ENCODE data around the gene ANKRD45.
"Not testable (repeated sequence)": the region's sequence is repeated elsewhere in the genome, so short reads cannot be mapped to it uniquely, and the experiment has no call there.

ANKRD45 gene

GRCh38 chr1:173669491-173669941 is at the start of gene ANKRD45:
Gene ANKRD45, minus strand, starts transcription at chr1:173669851. Its CDS starts 10,433 bp downstream, at chr1:173659418.
- DNase-seq (ENCODE audit: low read depth): no peak

GRCh38 chr1:173717238-173717637 is 47.6 kb upstream of the ANKRD45 start:
- no peak for DNase-seq (ENCODE audit: low read depth)

GRCh38 chr1:173715538-173715844 is 45.8 kb upstream of the ANKRD45 start:
- peak; percentile 1 for DNase-seq (ENCODE audit: low read depth)

- DNase-seq (ENCODE audit: low read depth): peak; percentile 76
These were observed 45.3 kb upstream of the ANKRD45 start, which contains the start of gene KLHL20 for GRCh38 chr1:173714759-173715537. Gene KLHL20, plus strand, starts transcription at chr1:173714981. Its CDS starts 1,063 bp downstream, at chr1:173716044.

- no peak for DNase-seq (ENCODE audit: low read depth)
These were observed 44.7 kb upstream of the ANKRD45 start for GRCh38 chr1:173714441-173714758.

GRCh38 chr1:173708787-173709186 is 39.1 kb upstream of the ANKRD45 start:
- DNase-seq (ENCODE audit: low read depth): no peak

GRCh38 chr1:173705117-173705516 is 35.5 kb upstream of the ANKRD45 start:
- no peak for DNase-seq (ENCODE audit: low read depth)

GRCh38 chr1:173702736-173703135 is 33.1 kb upstream of the ANKRD45 start:
- DNase-seq (ENCODE audit: low read depth): no peak

GRCh38 chr1:173701299-173701698 is 31.6 kb upstream of the ANKRD45 start:
- not testable (repeated sequence) for DNase-seq (ENCODE audit: low read depth)

- DNase-seq (ENCODE audit: low read depth): no peak
These were observed 23.6 kb upstream of the ANKRD45 start for GRCh38 chr1:173693238-173693637.

GRCh38 chr1:173688300-173688699 is 18.6 kb upstream of the ANKRD45 start:
- DNase-seq (ENCODE audit: low read depth): no peak

GRCh38 chr1:173685121-173685520 is 15.5 kb upstream of the ANKRD45 start:
- not testable (repeated sequence) for DNase-seq (ENCODE audit: low read depth)

GRCh38 chr1:173683838-173684237 is 14.2 kb upstream of the ANKRD45 start:
- DNase-seq (ENCODE audit: low read depth): not testable (repeated sequence)

GRCh38 chr1:173682184-173682583 is 12.5 kb upstream of the ANKRD45 start:
- no peak for DNase-seq (ENCODE audit: low read depth)

GRCh38 chr1:173680152-173680551 is 10.5 kb upstream of the ANKRD45 start:
- not testable (repeated sequence) for DNase-seq (ENCODE audit: low read depth)

- DNase-seq (ENCODE audit: low read depth): not testable (repeated sequence)
These were observed 4.8 kb upstream of the ANKRD45 start for GRCh38 chr1:173674496-173674895.

- peak; percentile 42 for DNase-seq (ENCODE audit: low read depth)
These were observed 3.0 kb downstream of the ANKRD45 start for GRCh38 chr1:173666646-173667045.

- DNase-seq (ENCODE audit: low read depth): no peak
These were observed 6.5 kb downstream of the ANKRD45 start for GRCh38 chr1:173663159-173663558.

- DNase-seq (ENCODE audit: low read depth): no peak
These were observed 7.9 kb downstream of the ANKRD45 start for GRCh38 chr1:173661763-173662162.

- no peak for DNase-seq (ENCODE audit: low read depth)
These were observed 8.4 kb downstream of the ANKRD45 start for GRCh38 chr1:173661271-173661670.

- DNase-seq (ENCODE audit: low read depth): no peak
These were observed 9.3 kb downstream of the ANKRD45 start for GRCh38 chr1:173660306-173660705.

GRCh38 chr1:173648880-173649605 is 20.6 kb downstream of the ANKRD45 start:
- no peak for DNase-seq (ENCODE audit: low read depth)

- no peak for DNase-seq (ENCODE audit: low read depth)
These were observed 23.0 kb downstream of the ANKRD45 start for GRCh38 chr1:173646656-173647055.
